Measurements from ENCODE around the gene BTBD18. TPM values are rescaled to one million over a fixed set of nuclear protein-coding genes. Genes with fewer than 3 reads are reported as not detected.
"Not testable (repeated sequence)": the region's sequence is repeated elsewhere in the genome, so short reads cannot be mapped to it uniquely, and the experiment has no call there.

The BTBD18 gene
- total and polyA plus RNA-seq, 2 donors (not counting 1 experiment from before 2014, with no cell fraction given): not detected

DNA sequence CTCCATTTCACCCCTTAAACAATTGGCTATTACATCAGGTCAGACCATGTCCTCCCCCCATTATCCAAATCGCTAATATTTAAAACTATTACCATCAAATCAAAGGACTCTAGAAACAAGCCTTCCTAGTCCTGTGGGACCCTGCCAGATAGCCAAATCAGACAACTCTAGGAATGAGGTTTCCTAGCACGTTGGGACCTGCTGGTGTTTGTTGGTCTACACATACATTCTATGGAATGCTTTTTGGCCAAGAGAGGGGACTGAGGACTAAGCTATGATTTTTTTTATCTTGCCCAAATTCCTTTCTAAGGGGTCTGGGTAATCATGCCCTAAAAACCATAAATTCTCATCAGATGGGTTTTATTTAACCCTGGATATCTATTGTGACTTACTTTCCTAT, 24.4 kb downstream of the BTBD18 start:
- H3K79me2 ChIP-seq (ENCODE audit: control insufficient read depth, insufficient read depth, low read length): peaks cover 32% of the 10 kb centered on the region
- no peak overlapping the region for H3K27ac ChIP-seq (ENCODE audit: insufficient read depth, low read length)
- H4K20me1 ChIP-seq (ENCODE audit: control insufficient read depth, extremely low read depth, insufficient read depth, low read length): no peaks in the 10 kb centered on the region
- H2AFZ ChIP-seq (ENCODE audit: low read length): no peak overlapping the region
- no peaks in the 10 kb centered on the region for H3K27me3 ChIP-seq (ENCODE audit: control insufficient read depth, insufficient read depth, low read length)
- H3K9ac ChIP-seq (ENCODE audit: insufficient read depth, low read length): no peak overlapping the region
- no peak overlapping the region for H3K4me2 ChIP-seq (ENCODE audit: extremely low read depth, insufficient read depth, low read length)
- H3K4me3 ChIP-seq (replicated peaks in 1 of 4; ENCODE audit: control extremely low read depth in 1 of 4, insufficient read depth in 1 of 4, low read depth in 3 of 4, low read length in 4 of 4): no peak overlapping the region
- no peak for DNase-seq (ENCODE audit: low read depth in 2 of 2)
- no peaks in the 10 kb centered on the region for H3K4me1 ChIP-seq (ENCODE audit: control insufficient read depth, extremely low read depth, insufficient read depth, low read length)
- H3K36me3 ChIP-seq (ENCODE audit: control insufficient read depth, insufficient read depth, low read length): no peaks in the 10 kb centered on the region
- no peaks in the 10 kb centered on the region for H3K9me3 ChIP-seq (ENCODE audit: control insufficient read depth, insufficient read depth, low read depth, low read length)
- TF ChIP-seq EZH2 (IDR thresholded peaks at IDR 0.05; ENCODE audit: low read length, missing control alignments) (no peak), CTCF (conservative IDR thresholded peaks at IDR 0.05 in 1 of 2, IDR thresholded peaks at IDR 0.05 in 1 of 2; ENCODE audit: low read depth in 1 of 2, low read length in 2 of 2) (no peak)

DNA sequence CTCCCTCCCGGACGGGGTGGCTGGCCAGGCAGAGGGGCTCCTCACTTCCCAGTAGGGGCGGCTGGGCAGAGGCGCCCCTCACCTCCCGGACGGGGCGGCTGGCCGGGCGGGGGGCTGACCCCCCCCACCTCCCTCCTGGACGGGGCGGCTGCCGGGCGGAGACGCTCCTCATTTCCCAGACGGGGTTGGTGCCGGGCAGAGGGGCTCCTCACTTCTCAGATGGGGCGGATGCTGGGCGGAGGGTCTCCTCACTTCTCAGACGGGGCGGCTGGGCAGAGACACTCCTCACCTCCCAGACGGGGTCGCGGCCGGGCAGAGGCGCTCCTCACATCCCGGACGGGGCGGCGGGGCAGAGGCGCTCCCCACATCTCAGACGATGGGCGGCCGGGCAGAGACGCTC, 34.9 kb downstream of the BTBD18 start:
- H3K4me3 ChIP-seq (replicated peaks in 1 of 4; ENCODE audit: control extremely low read depth in 1 of 4, insufficient read depth in 1 of 4, low read depth in 3 of 4, low read length in 4 of 4); H3K27me3 ChIP-seq (ENCODE audit: control insufficient read depth, insufficient read depth, low read length); H3K4me1 ChIP-seq (ENCODE audit: control insufficient read depth, extremely low read depth, insufficient read depth, low read length); DNase-seq (ENCODE audit: low read depth in 2 of 2); H3K36me3 ChIP-seq (ENCODE audit: control insufficient read depth, insufficient read depth, low read length); H4K20me1 ChIP-seq (ENCODE audit: control insufficient read depth, extremely low read depth, insufficient read depth, low read length); H3K4me2 ChIP-seq (ENCODE audit: extremely low read depth, insufficient read depth, low read length); H2AFZ ChIP-seq (ENCODE audit: low read length); H3K9me3 ChIP-seq (ENCODE audit: control insufficient read depth, insufficient read depth, low read depth, low read length); H3K27ac ChIP-seq (ENCODE audit: insufficient read depth, low read length); H3K9ac ChIP-seq (ENCODE audit: insufficient read depth, low read length): not testable (repeated sequence)
- H3K79me2 ChIP-seq (ENCODE audit: control insufficient read depth, insufficient read depth, low read length): peaks cover 46% of the 10 kb centered on the region

DNA sequence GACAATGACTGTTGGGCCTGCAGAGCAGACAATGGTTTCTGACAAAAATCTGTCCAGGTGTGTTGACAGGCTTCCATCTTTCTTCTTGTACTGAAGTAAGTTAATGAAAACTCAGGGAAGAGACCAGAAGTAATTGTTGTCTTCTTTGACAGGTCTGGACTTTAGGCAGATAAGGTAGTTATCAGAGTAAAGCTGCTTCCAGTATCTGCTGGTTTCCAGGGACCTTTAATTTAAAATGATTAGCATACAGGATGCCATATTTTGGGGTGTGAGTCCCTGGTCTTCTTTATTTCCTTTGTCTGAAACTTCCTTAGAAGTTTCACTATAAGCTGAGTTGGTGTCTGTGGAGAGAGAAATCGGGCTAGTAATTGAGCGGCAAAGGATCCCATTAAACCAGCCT, 37.8 kb downstream of the BTBD18 start:
- Histone ChIP-seq H3K4me2 (ENCODE audit: extremely low read depth, insufficient read depth, low read length) (peak overlapping the region; percentile 97), H3K27me3 (ENCODE audit: control insufficient read depth, insufficient read depth, low read length) (no peaks in the 10 kb centered on the region), H3K27ac (ENCODE audit: insufficient read depth, low read length) (no peak overlapping the region), H3K4me3 (replicated peaks in 1 of 4; ENCODE audit: control extremely low read depth in 1 of 4, insufficient read depth in 1 of 4, low read depth in 3 of 4, low read length in 4 of 4) (peak overlapping the region; percentile 85 to 100 (median 99)), H3K79me2 (ENCODE audit: control insufficient read depth, insufficient read depth, low read length) (peaks cover 54% of the 10 kb centered on the region), H3K36me3 (ENCODE audit: control insufficient read depth, insufficient read depth, low read length) (peaks cover 2% of the 10 kb centered on the region), H3K4me1 (ENCODE audit: control insufficient read depth, extremely low read depth, insufficient read depth, low read length) (peaks cover 6% of the 10 kb centered on the region), H3K9ac (ENCODE audit: insufficient read depth, low read length) (peak overlapping the region; percentile 16), H3K9me3 (ENCODE audit: control insufficient read depth, insufficient read depth, low read depth, low read length) (no peaks in the 10 kb centered on the region), H4K20me1 (ENCODE audit: control insufficient read depth, extremely low read depth, insufficient read depth, low read length) (no peaks in the 10 kb centered on the region), H2AFZ (ENCODE audit: low read length) (no peak overlapping the region)
- TF ChIP-seq CTCF (conservative IDR thresholded peaks at IDR 0.05 in 1 of 2, IDR thresholded peaks at IDR 0.05 in 1 of 2; ENCODE audit: low read depth in 1 of 2, low read length in 2 of 2): no peak
- TF ChIP-seq EZH2 (IDR thresholded peaks at IDR 0.05; ENCODE audit: low read length, missing control alignments): no peak
- DNase-seq (ENCODE audit: low read depth in 2 of 2): no peak

Data from fibroblast of lung (primary cell).